HG03139 (cell line): Measurements from ENCODE around the gene TDRD12.
A peak's percentile ranks its signal among the peaks of the same experiment; 100 is the strongest.
"Not testable (repeated sequence)": the region's sequence is repeated elsewhere in the genome, so short reads cannot be mapped to it uniquely, and the experiment has no call there.

Source experiments
- ATAC-seq: cut with Tn5 transposase; IDR thresholded peaks from one replicate; pipeline ENCODE4 v1.9.1; 2021; ENCODE audit not compliant: unreplicated experiment

The TDRD12 gene

GRCh38 chr19:32691952-32692726 is 27.4 kb upstream of the TDRD12 start:
- peak; percentile 40 for ATAC-seq

- no peak for ATAC-seq
Measured at GRCh38 chr19:32692727-32693061, 26.9 kb upstream of the TDRD12 start.

- ATAC-seq: not testable (repeated sequence)
Measured at GRCh38 chr19:32693151-32694108, 26.1 kb upstream of the TDRD12 start.

- ATAC-seq: not testable (repeated sequence)
Measured at GRCh38 chr19:32694316-32694715, 25.3 kb upstream of the TDRD12 start.

- not testable (repeated sequence) for ATAC-seq
Measured at GRCh38 chr19:32694851-32695250, 24.7 kb upstream of the TDRD12 start.

GRCh38 chr19:32695506-32695905 is 24.1 kb upstream of the TDRD12 start:
- ATAC-seq: not testable (repeated sequence)

- ATAC-seq: not testable (repeated sequence)
Measured at GRCh38 chr19:32696771-32697170, 22.8 kb upstream of the TDRD12 start.

GRCh38 chr19:32700129-32700528 is 19.4 kb upstream of the TDRD12 start:
- not testable (repeated sequence) for ATAC-seq

- ATAC-seq: no peak
Measured at GRCh38 chr19:32702010-32702409, 17.6 kb upstream of the TDRD12 start.

- not testable (repeated sequence) for ATAC-seq
Measured at GRCh38 chr19:32704006-32704405, 15.6 kb upstream of the TDRD12 start.

- ATAC-seq: no peak
Measured at GRCh38 chr19:32708457-32708856, 11.1 kb upstream of the TDRD12 start.

GRCh38 chr19:32709032-32709431 is 10.5 kb upstream of the TDRD12 start:
- no peak for ATAC-seq

GRCh38 chr19:32711747-32712146 is 7.8 kb upstream of the TDRD12 start:
- ATAC-seq: no peak

GRCh38 chr19:32716203-32716602 is 3.4 kb upstream of the TDRD12 start:
- not testable (repeated sequence) for ATAC-seq

- ATAC-seq: no peak
Measured at GRCh38 chr19:32717496-32717895, 2.1 kb upstream of the TDRD12 start.

- ATAC-seq: no peak
Measured at GRCh38 chr19:32718286-32718685, 1.3 kb upstream of the TDRD12 start.

GRCh38 chr19:32720216-32720935 is 809 bp downstream of the TDRD12 start:
- ATAC-seq: no peak

GRCh38 chr19:32720936-32721250 is 1.3 kb downstream of the TDRD12 start:
- no peak for ATAC-seq

- ATAC-seq: no peak
Measured at GRCh38 chr19:32735936-32736335, 16.4 kb downstream of the TDRD12 start.

- ATAC-seq: no peak
Measured at GRCh38 chr19:32743021-32743420, 23.5 kb downstream of the TDRD12 start.

GRCh38 chr19:32743447-32743846 is 23.9 kb downstream of the TDRD12 start:
- no peak for ATAC-seq
